ENCODE data around the gene ZSCAN5A. TPM values are rescaled to one million over a fixed set of nuclear protein-coding genes. Genes with fewer than 3 reads are reported as not detected.
"Not testable (repeated sequence)": the region's sequence is repeated elsewhere in the genome, so short reads cannot be mapped to it uniquely, and the experiment has no call there.

ZSCAN5A gene
- total and polyA plus RNA-seq, 4 donors, result 1.7 to 13.8 (median 9.0) TPM

DNA sequence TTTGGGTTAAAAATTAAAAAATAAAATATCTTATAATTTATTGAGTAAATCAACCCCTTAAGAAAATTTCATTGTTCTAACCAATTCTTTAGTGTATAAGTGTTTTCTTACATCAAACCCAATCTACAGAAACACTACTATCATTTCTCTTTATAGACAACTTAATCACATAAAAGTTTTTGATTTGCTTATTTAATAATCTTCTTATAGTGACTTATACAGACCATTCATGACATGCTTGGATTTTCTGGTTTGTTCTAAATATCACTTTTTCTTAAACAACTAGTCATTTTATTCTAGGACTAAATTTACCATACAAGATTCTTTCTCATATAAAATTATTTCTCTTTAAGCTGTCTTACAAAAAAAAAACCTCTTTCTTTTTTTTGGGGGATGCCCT is 27.3 kb upstream of the ZSCAN5A start:
- H3K4me3 ChIP-seq (ENCODE audit: low read length in 2 of 2), result no peak overlapping the region
- no peaks in the 10 kb centered on the region for H3K36me3 ChIP-seq (ENCODE audit: control insufficient read depth in 1 of 2, insufficient read depth in 2 of 2, low read length in 1 of 2)
- H3K4me1 ChIP-seq (ENCODE audit: control insufficient read depth in 1 of 2, insufficient read depth in 2 of 2, low read length in 2 of 2), result no peaks in the 10 kb centered on the region
- DNase-seq (no peak), ATAC-seq (ENCODE audit: low FRiP score) (no peak)
- no peak overlapping the region for H3K27ac ChIP-seq (ENCODE audit: low read depth in 1 of 2, low read length in 2 of 2)
- H3K27me3 ChIP-seq (ENCODE audit: control insufficient read depth in 1 of 2, insufficient read depth in 2 of 2, low read length in 1 of 2), result no peaks in the 10 kb centered on the region
- peaks cover 9% of the 10 kb centered on the region for H3K9me3 ChIP-seq (ENCODE audit: control insufficient read depth, low read length)
- intact Hi-C loops (cut with DNase I), result no loop called here

DNA sequence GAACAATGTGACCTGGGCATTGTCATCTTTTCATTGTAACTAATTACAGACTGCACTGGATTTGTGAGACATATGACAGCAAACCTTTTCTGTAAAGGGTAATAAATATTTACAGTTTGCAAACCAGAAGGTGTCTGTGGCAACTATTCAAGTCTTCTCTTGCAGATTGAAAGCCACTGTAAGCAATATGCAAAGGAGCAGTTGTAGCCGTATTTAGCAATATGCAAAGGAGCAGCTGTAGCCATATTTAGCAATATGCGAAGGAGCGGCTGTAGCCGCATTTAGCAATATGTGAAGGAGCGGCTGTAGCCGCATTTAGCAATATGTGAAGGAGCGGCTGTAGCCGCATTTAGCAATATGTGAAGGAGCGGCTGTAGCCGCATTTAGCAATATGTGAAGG is 24.4 kb upstream of the ZSCAN5A start:
- H3K27ac ChIP-seq (ENCODE audit: low read depth in 1 of 2, low read length in 2 of 2); H3K4me1 ChIP-seq (ENCODE audit: control insufficient read depth in 1 of 2, insufficient read depth in 2 of 2, low read length in 2 of 2); intact Hi-C loops (cut with DNase I); H3K4me3 ChIP-seq (ENCODE audit: low read length in 2 of 2); H3K36me3 ChIP-seq (ENCODE audit: control insufficient read depth in 1 of 2, insufficient read depth in 2 of 2, low read length in 1 of 2); H3K27me3 ChIP-seq (ENCODE audit: control insufficient read depth in 1 of 2, insufficient read depth in 2 of 2, low read length in 1 of 2); DNase-seq; ATAC-seq (ENCODE audit: low FRiP score): not testable (repeated sequence)
- WGBS, 2 donors, result 90 to 97% methylated on average over 5 to 6 of the region's 10 CpGs
- peaks cover 11% of the 10 kb centered on the region for H3K9me3 ChIP-seq (ENCODE audit: control insufficient read depth, low read length)

DNA sequence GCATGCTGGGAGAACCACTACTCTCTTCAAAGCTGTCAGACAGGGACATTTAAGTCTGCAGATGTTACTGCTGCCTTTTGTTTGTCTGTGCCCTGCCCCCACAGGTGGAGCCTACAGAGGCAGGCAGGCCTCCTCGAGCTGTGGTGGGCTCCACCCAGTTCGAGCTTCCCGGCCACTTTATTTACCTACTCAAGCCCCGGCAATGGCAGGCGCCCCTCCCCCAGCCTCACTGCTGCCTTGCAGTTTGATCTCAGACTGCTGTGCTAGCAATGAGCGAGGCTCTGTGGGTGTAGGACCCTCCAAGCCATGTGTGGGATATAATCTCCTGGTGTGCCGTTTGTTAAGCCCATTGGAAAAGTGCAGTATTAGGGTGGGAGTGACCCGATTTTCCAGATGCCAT is 22.4 kb upstream of the ZSCAN5A start:
- H3K4me1 ChIP-seq (ENCODE audit: control insufficient read depth in 1 of 2, insufficient read depth in 2 of 2, low read length in 2 of 2); H3K27me3 ChIP-seq (ENCODE audit: control insufficient read depth in 1 of 2, insufficient read depth in 2 of 2, low read length in 1 of 2); H3K27ac ChIP-seq (ENCODE audit: low read depth in 1 of 2, low read length in 2 of 2); DNase-seq; H3K4me3 ChIP-seq (ENCODE audit: low read length in 2 of 2); H3K36me3 ChIP-seq (ENCODE audit: control insufficient read depth in 1 of 2, insufficient read depth in 2 of 2, low read length in 1 of 2); ATAC-seq (ENCODE audit: low FRiP score); intact Hi-C loops (cut with DNase I): not testable (repeated sequence)
- WGBS, 2 donors, result 87 to 92% methylated on average over 8 of the region's 8 CpGs
- peaks cover 10% of the 10 kb centered on the region for H3K9me3 ChIP-seq (ENCODE audit: control insufficient read depth, low read length)

DNA sequence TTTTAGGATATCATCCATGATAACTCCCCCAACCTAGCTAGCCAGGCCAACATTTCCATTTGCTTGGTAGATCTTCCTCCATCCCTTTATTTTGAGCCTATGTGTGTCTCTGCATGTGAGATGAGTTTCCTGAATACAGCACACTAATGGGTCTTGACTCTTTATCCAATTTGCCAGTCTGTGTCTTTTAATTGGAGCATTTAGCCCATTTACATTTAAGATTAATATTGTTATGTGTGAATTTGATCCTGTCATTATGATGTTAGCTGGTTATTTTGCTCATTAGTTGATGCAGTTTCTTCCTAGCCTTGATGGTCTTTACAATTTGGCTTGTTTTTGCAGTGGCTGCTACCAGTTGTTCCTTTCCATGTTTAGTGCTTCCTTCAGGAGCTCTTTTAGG is 20.7 kb upstream of the ZSCAN5A start:
- intact Hi-C loops (cut with DNase I); H3K27ac ChIP-seq (ENCODE audit: low read depth in 1 of 2, low read length in 2 of 2); H3K4me3 ChIP-seq (ENCODE audit: low read length in 2 of 2); H3K27me3 ChIP-seq (ENCODE audit: control insufficient read depth in 1 of 2, insufficient read depth in 2 of 2, low read length in 1 of 2); H3K36me3 ChIP-seq (ENCODE audit: control insufficient read depth in 1 of 2, insufficient read depth in 2 of 2, low read length in 1 of 2); H3K4me1 ChIP-seq (ENCODE audit: control insufficient read depth in 1 of 2, insufficient read depth in 2 of 2, low read length in 2 of 2); DNase-seq; ATAC-seq (ENCODE audit: low FRiP score): not testable (repeated sequence)
- H3K9me3 ChIP-seq (ENCODE audit: control insufficient read depth, low read length), result peaks cover 10% of the 10 kb centered on the region

DNA sequence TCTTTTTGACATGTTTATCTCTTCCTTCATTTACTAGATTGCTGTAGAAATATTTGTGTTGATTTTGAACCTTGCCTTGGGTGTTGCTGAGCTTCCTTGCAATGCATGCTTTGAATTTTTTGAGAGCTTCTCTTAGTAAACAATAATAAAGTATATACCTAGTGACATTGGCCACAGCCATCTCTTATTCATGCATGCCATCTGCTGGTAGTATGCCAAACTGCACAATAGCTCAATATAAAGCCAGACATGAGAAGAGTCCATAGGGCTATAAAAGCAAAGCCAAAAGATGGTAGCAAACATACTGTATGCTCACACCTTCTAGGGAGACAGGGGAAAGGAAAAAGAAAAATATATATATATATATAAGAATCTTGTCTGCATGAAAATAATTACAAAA is 18.9 kb upstream of the ZSCAN5A start:
- Histone ChIP-seq H3K4me3 (ENCODE audit: low read length in 2 of 2) (no peak overlapping the region), H3K36me3 (ENCODE audit: control insufficient read depth in 1 of 2, insufficient read depth in 2 of 2, low read length in 1 of 2) (no peaks in the 10 kb centered on the region), H3K27me3 (ENCODE audit: control insufficient read depth in 1 of 2, insufficient read depth in 2 of 2, low read length in 1 of 2) (no peaks in the 10 kb centered on the region), H3K9me3 (ENCODE audit: control insufficient read depth, low read length) (peaks cover 8% of the 10 kb centered on the region), H3K4me1 (ENCODE audit: control insufficient read depth in 1 of 2, insufficient read depth in 2 of 2, low read length in 2 of 2) (no peaks in the 10 kb centered on the region), H3K27ac (ENCODE audit: low read depth in 1 of 2, low read length in 2 of 2) (no peak overlapping the region)
- intact Hi-C loops (cut with DNase I), result no loop called here
- DNase-seq (no peak), ATAC-seq (ENCODE audit: low FRiP score) (no peak)

DNA sequence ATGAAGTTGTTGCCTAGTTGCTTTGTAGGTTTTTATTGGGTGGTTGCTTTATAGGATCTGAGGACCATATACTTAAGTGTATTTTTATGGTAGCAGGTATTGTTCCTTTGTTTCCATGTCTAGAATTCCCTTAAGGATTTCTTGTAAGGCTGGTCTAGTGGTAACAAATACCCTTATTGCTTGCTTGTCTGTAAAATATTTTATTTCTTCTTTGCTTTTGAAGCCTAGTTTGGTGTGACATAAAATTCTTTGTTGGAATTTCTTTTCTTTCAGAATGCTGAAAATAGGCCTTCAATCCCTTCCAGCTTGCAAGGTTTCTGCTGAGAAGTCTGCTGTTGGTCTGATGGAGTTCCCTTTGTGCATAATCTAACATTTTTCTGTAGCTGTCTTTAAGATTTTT is 18.1 kb upstream of the ZSCAN5A start:
- H3K27ac ChIP-seq (ENCODE audit: low read depth in 1 of 2, low read length in 2 of 2), result no peak overlapping the region
- no peaks in the 10 kb centered on the region for H3K4me1 ChIP-seq (ENCODE audit: control insufficient read depth in 1 of 2, insufficient read depth in 2 of 2, low read length in 2 of 2)
- H3K4me3 ChIP-seq (ENCODE audit: low read length in 2 of 2), result no peak overlapping the region
- H3K27me3 ChIP-seq (ENCODE audit: control insufficient read depth in 1 of 2, insufficient read depth in 2 of 2, low read length in 1 of 2), result no peaks in the 10 kb centered on the region
- intact Hi-C loops (cut with DNase I), result no loop called here
- no peak for DNase-seq
- H3K9me3 ChIP-seq (ENCODE audit: control insufficient read depth, low read length), result peaks cover 4% of the 10 kb centered on the region
- no peaks in the 10 kb centered on the region for H3K36me3 ChIP-seq (ENCODE audit: control insufficient read depth in 1 of 2, insufficient read depth in 2 of 2, low read length in 1 of 2)
- ATAC-seq (ENCODE audit: low FRiP score), result no peak

DNA sequence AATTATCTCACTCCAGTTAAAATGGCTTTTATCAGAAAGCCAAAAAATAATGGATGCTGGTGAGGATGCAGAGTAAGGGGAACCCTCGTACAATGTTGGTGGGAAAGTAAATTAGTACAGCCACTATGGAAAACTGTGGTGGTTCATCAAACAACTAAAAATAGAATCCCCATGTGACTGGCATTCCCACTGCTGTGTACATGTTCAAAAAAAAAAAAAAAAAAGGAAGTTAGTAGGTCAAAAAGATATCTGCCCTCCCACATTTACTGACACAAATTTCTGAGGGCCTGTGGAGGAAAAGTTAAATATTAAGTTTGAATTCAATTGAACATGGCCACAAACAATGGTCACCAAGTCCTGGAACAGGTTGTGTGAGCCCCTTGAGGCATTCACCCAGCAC is 9.8 kb upstream of the ZSCAN5A start:
- no peak for DNase-seq
- H3K27me3 ChIP-seq (ENCODE audit: control insufficient read depth in 1 of 2, insufficient read depth in 2 of 2, low read length in 1 of 2), result no peaks in the 10 kb centered on the region
- H3K27ac ChIP-seq (ENCODE audit: low read depth in 1 of 2, low read length in 2 of 2), result no peak overlapping the region
- H3K4me3 ChIP-seq (ENCODE audit: low read length in 2 of 2), result no peak overlapping the region
- ATAC-seq (ENCODE audit: low FRiP score), result no peak
- WGBS, 2 donors, result 59 to 68% methylated on average over 1 of the region's 1 CpG
- intact Hi-C loops (cut with DNase I), result no loop called here
- no peaks in the 10 kb centered on the region for H3K36me3 ChIP-seq (ENCODE audit: control insufficient read depth in 1 of 2, insufficient read depth in 2 of 2, low read length in 1 of 2)
- peaks cover 7% of the 10 kb centered on the region for H3K9me3 ChIP-seq (ENCODE audit: control insufficient read depth, low read length)
- no peaks in the 10 kb centered on the region for H3K4me1 ChIP-seq (ENCODE audit: control insufficient read depth in 1 of 2, insufficient read depth in 2 of 2, low read length in 2 of 2)

DNA sequence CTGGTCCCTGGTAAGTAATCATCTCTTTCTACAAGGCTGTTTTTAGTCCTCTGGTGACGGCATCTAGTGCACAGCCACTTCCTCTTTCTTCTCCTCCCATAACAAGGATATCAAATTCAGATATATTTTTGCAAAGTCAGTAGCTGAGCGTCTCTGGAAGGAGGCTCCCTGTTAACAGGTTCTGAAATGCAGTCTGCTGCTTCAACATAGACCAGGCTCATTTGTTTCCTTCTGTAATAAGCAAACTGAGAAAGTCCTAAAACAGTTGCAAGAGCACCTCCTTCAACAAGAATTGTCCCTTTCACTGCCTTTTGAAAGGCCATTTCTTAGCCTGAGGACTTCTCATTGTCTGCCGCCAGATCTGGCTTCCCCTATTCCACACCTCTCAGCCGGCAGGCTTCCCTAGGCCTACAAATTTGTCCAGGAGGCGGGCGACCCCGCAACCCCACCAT is 7.4 kb upstream of the ZSCAN5A start:
- peaks cover 7% of the 10 kb centered on the region for H3K9me3 ChIP-seq (ENCODE audit: control insufficient read depth, low read length)
- H3K27me3 ChIP-seq (ENCODE audit: control insufficient read depth in 1 of 2, insufficient read depth in 2 of 2, low read length in 1 of 2), result no peaks in the 10 kb centered on the region
- WGBS, 2 donors, result 67 to 68% methylated on average over 7 of the region's 7 CpGs
- intact Hi-C loops (cut with DNase I), result no loop called here
- H3K27ac ChIP-seq (ENCODE audit: low read depth in 1 of 2, low read length in 2 of 2), result no peak overlapping the region
- no peak for ATAC-seq (ENCODE audit: low FRiP score)
- DNase-seq, result no peak
- H3K36me3 ChIP-seq (ENCODE audit: control insufficient read depth in 1 of 2, insufficient read depth in 2 of 2, low read length in 1 of 2), result no peaks in the 10 kb centered on the region
- no peak overlapping the region for H3K4me3 ChIP-seq (ENCODE audit: low read length in 2 of 2)
- H3K4me1 ChIP-seq (ENCODE audit: control insufficient read depth in 1 of 2, insufficient read depth in 2 of 2, low read length in 2 of 2), result no peaks in the 10 kb centered on the region

DNA sequence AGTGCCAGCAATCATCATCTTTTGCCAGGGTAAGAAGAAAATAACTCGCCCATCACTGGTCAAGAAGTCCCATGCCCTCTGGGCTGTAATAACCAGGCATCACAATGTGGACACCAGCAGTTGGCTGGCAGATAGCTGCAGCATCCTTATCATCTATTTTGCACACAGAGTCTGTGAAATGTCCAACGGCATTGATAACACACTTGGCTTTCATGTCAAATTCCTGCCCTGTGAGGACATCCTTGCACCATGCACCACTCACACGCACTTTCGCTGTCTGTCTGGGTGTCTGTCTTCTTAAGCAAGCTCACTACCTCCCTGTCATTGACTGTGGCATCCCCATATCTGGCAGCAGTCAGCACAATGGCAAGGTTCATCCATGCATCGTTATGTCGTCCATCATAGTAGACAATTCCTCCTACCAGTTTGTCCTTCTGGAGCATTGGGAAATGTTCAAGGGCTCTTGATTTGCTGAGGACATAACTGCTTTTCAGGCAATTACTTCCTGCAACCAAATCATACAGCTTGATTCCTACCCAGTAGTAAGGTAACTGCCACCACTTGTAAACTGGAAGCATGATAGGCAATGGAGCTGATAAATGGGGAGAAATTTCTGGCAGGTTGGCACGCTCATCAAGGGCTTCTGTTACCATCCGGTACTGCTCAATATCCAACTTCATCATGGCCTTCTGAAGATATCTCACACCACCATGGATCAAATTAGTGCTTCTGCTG is 6.8 kb upstream of the ZSCAN5A start:
- Histone ChIP-seq H3K4me1 (ENCODE audit: control insufficient read depth in 1 of 2, insufficient read depth in 2 of 2, low read length in 2 of 2) (no peaks in the 10 kb centered on the region), H3K36me3 (ENCODE audit: control insufficient read depth in 1 of 2, insufficient read depth in 2 of 2, low read length in 1 of 2) (no peaks in the 10 kb centered on the region), H3K27me3 (ENCODE audit: control insufficient read depth in 1 of 2, insufficient read depth in 2 of 2, low read length in 1 of 2) (no peaks in the 10 kb centered on the region), H3K4me3 (ENCODE audit: low read length in 2 of 2) (no peak overlapping the region), H3K9me3 (ENCODE audit: control insufficient read depth, low read length) (peaks cover 5% of the 10 kb centered on the region), H3K27ac (ENCODE audit: low read depth in 1 of 2, low read length in 2 of 2) (no peak overlapping the region)
- ATAC-seq (ENCODE audit: low FRiP score) (no peak), DNase-seq (no peak)
- intact Hi-C loops (cut with DNase I), result no loop called here
- 88% methylated on average over 8 of the region's 8 CpGs for WGBS, 2 donors

Data from aorta (tissue), 5 donors.